Fibroblast of lung (primary cell): ENCODE measurements around the gene GINS1. TPM values are rescaled to one million over a fixed set of nuclear protein-coding genes. Genes with fewer than 3 reads are reported as not detected.

Experiments
- DNase-seq, 2 donors: peaks; one replicate each; pipeline versions ENCODE4 v3.0.0 to v3.0.0-alpha.2; 2010; ENCODE audit warnings: low read depth in 2 of 2
- H2AFZ ChIP-seq: 2 replicates; pipeline ENCODE4 v1.5.1; 2012; ENCODE audit warnings: low read length, control low read depth, inconsistent platforms
- H3K27ac ChIP-seq: 2 replicates; pipeline ENCODE4 v1.5.1; 2011; ENCODE audit warnings: low read length, control low read depth; ENCODE audit not compliant: insufficient read depth
- H3K27me3 ChIP-seq: 2 replicates; pipeline ENCODE4 v1.5.1; 2011; ENCODE audit warnings: mild to moderate bottlenecking, low read length; ENCODE audit not compliant: control insufficient read depth, insufficient read depth
- H3K36me3 ChIP-seq: 2 replicates; pipeline ENCODE4 v1.5.1; 2011; ENCODE audit warnings: low read length; ENCODE audit not compliant: control insufficient read depth, insufficient read depth
- H3K4me1 ChIP-seq: 2 replicates; pipeline ENCODE4 v1.5.1; 2011; ENCODE audit warnings: low read length; ENCODE audit not compliant: control insufficient read depth, insufficient read depth; ENCODE audit errors: extremely low read depth
- H3K4me2 ChIP-seq: 2 replicates; pipeline ENCODE4 v1.5.1; 2011; ENCODE audit warnings: low read length, control low read depth; ENCODE audit not compliant: insufficient read depth; ENCODE audit errors: extremely low read depth
- H3K4me3 ChIP-seq, 4 experiments: fragments of 200-600 bp in 1 of 4; sonication (generic) in 1 of 4; replicated peaks in 1 of 4; 2 replicates each; pipeline ENCODE4 v1.5.1; 2011 to 2016; ENCODE audit warnings: low read length in 4 of 4, low read depth in 3 of 4, mild to moderate bottlenecking in 3 of 4, control low read depth in 2 of 4, inconsistent platforms in 1 of 4, mixed read lengths in 1 of 4; ENCODE audit not compliant: insufficient read depth in 1 of 4; ENCODE audit errors: control extremely low read depth in 1 of 4
- H3K79me2 ChIP-seq: 2 replicates; pipeline ENCODE4 v1.5.1; 2012; ENCODE audit warnings: mild to moderate bottlenecking, low read length, inconsistent platforms; ENCODE audit not compliant: control insufficient read depth, insufficient read depth
- H3K9ac ChIP-seq: 2 replicates; pipeline ENCODE4 v1.5.1; 2011; ENCODE audit warnings: mild to moderate bottlenecking, low read length, control low read depth; ENCODE audit not compliant: insufficient read depth
- H3K9me3 ChIP-seq: 2 replicates; pipeline ENCODE4 v1.5.1; 2012; ENCODE audit warnings: low read depth, low read length; ENCODE audit not compliant: control insufficient read depth, insufficient read depth
- H4K20me1 ChIP-seq: 2 replicates; pipeline ENCODE4 v1.5.1; 2011; ENCODE audit warnings: low read length; ENCODE audit not compliant: control insufficient read depth, insufficient read depth; ENCODE audit errors: extremely low read depth
- CTCF ChIP-seq, 2 donors: IDR thresholded peaks in 1 of 2; conservative IDR thresholded peaks in 1 of 2; 1 replicate in 1 of 2; 2 replicates in 1 of 2; pipeline ENCODE4 v1.5.1; 2011 to 2012; ENCODE audit warnings: low read length in 2 of 2, control low read depth in 1 of 2, inconsistent platforms in 1 of 2, low read depth in 1 of 2, mild to moderate bottlenecking in 1 of 2
- EZH2 ChIP-seq: IDR thresholded peaks from 2 replicates; pipeline ENCODE4 v1.5.1; 2012; ENCODE audit warnings: low read length, control low read depth, mild to moderate bottlenecking; ENCODE audit errors: missing control alignments
- polyA plus RNA-seq, 2 donors: library from polyadenylated mRNA; depleted of rRNA in 1 of 2; stranded (reverse) in 1 of 2; unstranded in 1 of 2; fragments of >200 nt; gene quantifications; 2 replicates each; pipeline ENCODE4 v1.2.1, GENCODE V29; 2011 to 2012; ENCODE audit warnings: missing spikeins in 1 of 2
- total RNA-seq: library from RNA; depleted of rRNA; stranded (reverse); fragments of >200 nt; gene quantifications from 2 replicates; pipeline ENCODE4 v1.2.1, GENCODE V29; 2014

The GINS1 gene
- total and polyA plus RNA-seq, 2 donors (not counting 1 experiment from before 2014, with no cell fraction given) = 3.0 to 5.6 TPM

- no peak overlapping the region for H3K27ac ChIP-seq
- H2AFZ ChIP-seq = no peak overlapping the region
- no peak for DNase-seq
- no peaks in the 10 kb centered on the region for H3K4me1 ChIP-seq
- H3K9me3 ChIP-seq = no peaks in the 10 kb centered on the region
- H3K9ac ChIP-seq = no peak overlapping the region
- TF ChIP-seq EZH2 (no peak), CTCF (conservative IDR thresholded peaks at IDR 0.05 in 1 of 2, IDR thresholded peaks at IDR 0.05 in 1 of 2; ENCODE audit: low read depth in 1 of 2, low read length in 2 of 2) (no peak)
- no peak overlapping the region for H3K4me3 ChIP-seq
- H3K36me3 ChIP-seq = peaks cover 3% of the 10 kb centered on the region
- H3K27me3 ChIP-seq = no peaks in the 10 kb centered on the region
- no peak overlapping the region for H3K4me2 ChIP-seq
- no peaks in the 10 kb centered on the region for H4K20me1 ChIP-seq
- H3K79me2 ChIP-seq = no peaks in the 10 kb centered on the region
These were observed 74.4 kb downstream of the GINS1 start for GRCh38 chr20:25481918-25482253.

- TF ChIP-seq CTCF (conservative IDR thresholded peaks at IDR 0.05 in 1 of 2, IDR thresholded peaks at IDR 0.05 in 1 of 2; ENCODE audit: low read depth in 1 of 2, low read length in 2 of 2) (no peak), EZH2 (no peak)
- no peak overlapping the region for H3K27ac ChIP-seq
- no peak for DNase-seq
- H4K20me1 ChIP-seq = no peaks in the 10 kb centered on the region
- H2AFZ ChIP-seq = no peak overlapping the region
- H3K9me3 ChIP-seq = no peaks in the 10 kb centered on the region
- H3K4me2 ChIP-seq = no peak overlapping the region
- no peaks in the 10 kb centered on the region for H3K27me3 ChIP-seq
- no peaks in the 10 kb centered on the region for H3K4me1 ChIP-seq
- H3K9ac ChIP-seq = no peak overlapping the region
- H3K36me3 ChIP-seq = peaks cover 3% of the 10 kb centered on the region
- H3K79me2 ChIP-seq = no peaks in the 10 kb centered on the region
- no peak overlapping the region for H3K4me3 ChIP-seq
These were observed 76.1 kb downstream of the GINS1 start for GRCh38 chr20:25483431-25484132.

GRCh38 chr20:25484224-25484846 lies 76.9 kb downstream of the GINS1 start:
- Histone ChIP-seq H3K79me2 (no peaks in the 10 kb centered on the region), H3K9ac (no peak overlapping the region), H2AFZ (no peak overlapping the region), H3K36me3 (peaks cover 7% of the 10 kb centered on the region), H3K27me3 (no peaks in the 10 kb centered on the region), H3K4me2 (no peak overlapping the region), H3K27ac (no peak overlapping the region), H3K4me1 (no peaks in the 10 kb centered on the region), H3K9me3 (no peaks in the 10 kb centered on the region), H3K4me3 (no peak overlapping the region), H4K20me1 (no peaks in the 10 kb centered on the region)
- no peak for TF ChIP-seq EZH2
- TF ChIP-seq CTCF (conservative IDR thresholded peaks at IDR 0.05 in 1 of 2, IDR thresholded peaks at IDR 0.05 in 1 of 2; ENCODE audit: low read depth in 1 of 2, low read length in 2 of 2) = no peak
- DNase-seq = no peak
